Thoracic aorta (tissue), 2 donors: ENCODE data around the gene COL6A5. TPM values are rescaled to one million over a fixed set of nuclear protein-coding genes. Genes with fewer than 3 reads are reported as not detected.

Experiments
- ATAC-seq: fragments of 150-250 bp; one replicate; pipeline ENCODE4 v1.8.0; 2017; ENCODE audit warnings: low read depth; ENCODE audit not compliant: insufficient number of reproducible peaks, low FRiP score
- DNase-seq: peaks from one replicate; pipeline ENCODE4 v3.0.0-alpha.2; 2020; ENCODE audit warnings: low spot score
- H3K27ac ChIP-seq, 2 donors: fragments of 200-600 bp; sonication (generic); 1 replicate in 1 of 2; 2 replicates in 1 of 2; pipeline ENCODE4 v1.5.1; 2016; ENCODE audit warnings: mild to moderate bottlenecking in 2 of 2, moderate library complexity in 2 of 2
- H3K27me3 ChIP-seq: fragments of 200-600 bp; sonication (generic); replicated peaks from 2 replicates; pipeline ENCODE4 v1.6.0; 2016; ENCODE audit warnings: mild to moderate bottlenecking; ENCODE audit not compliant: insufficient read depth
- H3K36me3 ChIP-seq: fragments of 200-600 bp; sonication (generic); one replicate; pipeline ENCODE4 v1.5.1; 2016
- H3K4me1 ChIP-seq, 2 donors: fragments of 200-600 bp; sonication (generic); 1 replicate in 1 of 2; 2 replicates in 1 of 2; pipeline versions ENCODE4 v1.5.1 to v1.6.0; 2016; ENCODE audit warnings: low read depth in 2 of 2, mild to moderate bottlenecking in 1 of 2; ENCODE audit not compliant: control insufficient read depth in 1 of 2
- H3K4me3 ChIP-seq: fragments of 200-600 bp; sonication (generic); 2 replicates; pipeline ENCODE4 v1.5.1; 2016; ENCODE audit warnings: mild to moderate bottlenecking
- H3K9me3 ChIP-seq: fragments of 200-600 bp; sonication (generic); 2 replicates; pipeline ENCODE4 v1.5.1; 2016
- total RNA-seq, 2 donors: library from RNA; depleted of rRNA; stranded (reverse); fragments of >200 nt; gene quantifications; one replicate each; pipeline versions ENCODE4 v1.1.0 to v1.2.3, GENCODE V29; 2016
- TF ChIP-seq, protein P1 (sequence below): fragments of 200-600 bp; sonication (generic); IDR thresholded peaks from one replicate; pipeline ENCODE4 v1.5.1; 2019; ENCODE audit warnings: antibody characterized with exemption

Gene COL6A5, protein sequence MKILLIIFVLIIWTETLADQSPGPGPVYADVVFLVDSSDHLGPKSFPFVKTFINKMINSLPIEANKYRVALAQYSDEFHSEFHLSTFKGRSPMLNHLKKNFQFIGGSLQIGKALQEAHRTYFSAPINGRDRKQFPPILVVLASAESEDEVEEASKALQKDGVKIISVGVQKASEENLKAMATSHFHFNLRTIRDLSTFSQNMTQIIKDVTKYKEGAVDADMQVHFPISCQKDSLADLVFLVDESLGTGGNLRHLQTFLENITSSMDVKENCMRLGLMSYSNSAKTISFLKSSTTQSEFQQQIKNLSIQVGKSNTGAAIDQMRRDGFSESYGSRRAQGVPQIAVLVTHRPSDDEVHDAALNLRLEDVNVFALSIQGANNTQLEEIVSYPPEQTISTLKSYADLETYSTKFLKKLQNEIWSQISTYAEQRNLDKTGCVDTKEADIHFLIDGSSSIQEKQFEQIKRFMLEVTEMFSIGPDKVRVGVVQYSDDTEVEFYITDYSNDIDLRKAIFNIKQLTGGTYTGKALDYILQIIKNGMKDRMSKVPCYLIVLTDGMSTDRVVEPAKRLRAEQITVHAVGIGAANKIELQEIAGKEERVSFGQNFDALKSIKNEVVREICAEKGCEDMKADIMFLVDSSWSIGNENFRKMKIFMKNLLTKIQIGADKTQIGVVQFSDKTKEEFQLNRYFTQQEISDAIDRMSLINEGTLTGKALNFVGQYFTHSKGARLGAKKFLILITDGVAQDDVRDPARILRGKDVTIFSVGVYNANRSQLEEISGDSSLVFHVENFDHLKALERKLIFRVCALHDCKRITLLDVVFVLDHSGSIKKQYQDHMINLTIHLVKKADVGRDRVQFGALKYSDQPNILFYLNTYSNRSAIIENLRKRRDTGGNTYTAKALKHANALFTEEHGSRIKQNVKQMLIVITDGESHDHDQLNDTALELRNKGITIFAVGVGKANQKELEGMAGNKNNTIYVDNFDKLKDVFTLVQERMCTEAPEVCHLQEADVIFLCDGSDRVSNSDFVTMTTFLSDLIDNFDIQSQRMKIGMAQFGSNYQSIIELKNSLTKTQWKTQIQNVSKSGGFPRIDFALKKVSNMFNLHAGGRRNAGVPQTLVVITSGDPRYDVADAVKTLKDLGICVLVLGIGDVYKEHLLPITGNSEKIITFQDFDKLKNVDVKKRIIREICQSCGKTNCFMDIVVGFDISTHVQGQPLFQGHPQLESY (N-terminal part only)
- not detected for total RNA-seq

DNA sequence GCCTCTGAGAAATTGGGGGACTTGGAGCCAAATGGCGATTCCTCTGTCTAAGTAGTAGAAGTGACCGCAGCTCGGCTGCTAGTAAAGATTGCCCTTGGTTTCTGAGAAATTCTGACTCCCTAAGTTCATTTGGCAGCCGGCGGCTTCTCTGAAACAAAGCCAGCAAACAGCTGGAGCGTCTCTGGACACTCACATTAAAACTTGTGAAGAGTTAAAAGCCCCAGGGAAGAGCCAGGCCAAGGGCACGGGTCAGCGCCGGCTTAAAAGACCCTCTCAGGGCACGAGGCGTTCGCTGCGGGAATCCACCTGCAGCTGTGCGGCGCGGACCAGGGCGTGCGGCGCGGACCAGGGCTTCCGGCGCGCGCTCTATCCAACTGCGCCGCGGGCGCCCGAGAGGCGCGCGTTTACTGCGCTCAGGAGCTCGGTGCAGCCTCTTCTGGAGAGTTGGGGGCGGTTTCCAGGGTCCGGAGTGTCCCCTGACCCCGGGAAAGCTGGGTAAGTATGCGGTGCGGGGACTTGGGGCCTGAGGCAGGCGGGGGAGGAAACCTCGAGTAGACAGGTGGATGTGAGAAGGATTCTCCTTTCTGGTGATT lies at the start of gene COL6A5:
COL6A5 (plus strand) TSS at position 186 of the 593 bp plus-strand sequence. CDS start 27,967 bp downstream, outside the sequence.
- Histone ChIP-seq H3K36me3 (no peaks in the 10 kb centered on the region), H3K4me3 (no peak within 1 kb of the TSS), H3K9me3 (no peaks in the 10 kb centered on the region), H3K27me3 (no peaks in the 10 kb centered on the region), H3K4me1 (no peaks in the 10 kb centered on the region), H3K27ac (no peak within 1 kb of the TSS)
- DNase-seq (no peak), ATAC-seq (no peak)
- TF ChIP-seq, protein P1, sequence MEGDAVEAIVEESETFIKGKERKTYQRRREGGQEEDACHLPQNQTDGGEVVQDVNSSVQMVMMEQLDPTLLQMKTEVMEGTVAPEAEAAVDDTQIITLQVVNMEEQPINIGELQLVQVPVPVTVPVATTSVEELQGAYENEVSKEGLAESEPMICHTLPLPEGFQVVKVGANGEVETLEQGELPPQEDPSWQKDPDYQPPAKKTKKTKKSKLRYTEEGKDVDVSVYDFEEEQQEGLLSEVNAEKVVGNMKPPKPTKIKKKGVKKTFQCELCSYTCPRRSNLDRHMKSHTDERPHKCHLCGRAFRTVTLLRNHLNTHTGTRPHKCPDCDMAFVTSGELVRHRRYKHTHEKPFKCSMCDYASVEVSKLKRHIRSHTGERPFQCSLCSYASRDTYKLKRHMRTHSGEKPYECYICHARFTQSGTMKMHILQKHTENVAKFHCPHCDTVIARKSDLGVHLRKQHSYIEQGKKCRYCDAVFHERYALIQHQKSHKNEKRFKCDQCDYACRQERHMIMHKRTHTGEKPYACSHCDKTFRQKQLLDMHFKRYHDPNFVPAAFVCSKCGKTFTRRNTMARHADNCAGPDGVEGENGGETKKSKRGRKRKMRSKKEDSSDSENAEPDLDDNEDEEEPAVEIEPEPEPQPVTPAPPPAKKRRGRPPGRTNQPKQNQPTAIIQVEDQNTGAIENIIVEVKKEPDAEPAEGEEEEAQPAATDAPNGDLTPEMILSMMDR = no peak

DNA sequence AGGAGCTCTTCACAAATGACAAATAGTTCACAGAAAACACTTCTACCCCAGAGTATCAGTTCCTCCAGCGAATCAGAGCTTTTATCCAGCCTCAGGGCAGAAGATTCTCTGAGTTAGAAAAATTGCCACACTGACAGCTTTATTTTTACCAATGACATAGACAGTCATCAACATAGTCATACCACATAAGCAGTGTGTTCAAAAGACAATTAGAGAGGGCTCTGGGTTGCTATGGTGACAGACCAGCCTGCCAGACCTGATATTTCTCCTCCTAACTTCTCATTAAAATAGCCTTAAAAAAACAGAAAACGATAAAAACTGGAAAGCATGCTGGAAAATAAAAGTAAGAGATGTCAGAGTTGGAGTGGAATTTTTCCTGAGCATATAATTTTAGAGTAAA lies 45.9 kb upstream of the COL6A5 start:
- no peaks in the 10 kb centered on the region for H3K4me1 ChIP-seq
- ATAC-seq (no peak), DNase-seq (no peak)
- no peaks in the 10 kb centered on the region for H3K27me3 ChIP-seq
- H3K36me3 ChIP-seq = no peaks in the 10 kb centered on the region
- H3K27ac ChIP-seq = no peak overlapping the region
- H3K9me3 ChIP-seq = no peaks in the 10 kb centered on the region
- no peak overlapping the region for H3K4me3 ChIP-seq
- TF ChIP-seq, protein P1 = no peak

DNA sequence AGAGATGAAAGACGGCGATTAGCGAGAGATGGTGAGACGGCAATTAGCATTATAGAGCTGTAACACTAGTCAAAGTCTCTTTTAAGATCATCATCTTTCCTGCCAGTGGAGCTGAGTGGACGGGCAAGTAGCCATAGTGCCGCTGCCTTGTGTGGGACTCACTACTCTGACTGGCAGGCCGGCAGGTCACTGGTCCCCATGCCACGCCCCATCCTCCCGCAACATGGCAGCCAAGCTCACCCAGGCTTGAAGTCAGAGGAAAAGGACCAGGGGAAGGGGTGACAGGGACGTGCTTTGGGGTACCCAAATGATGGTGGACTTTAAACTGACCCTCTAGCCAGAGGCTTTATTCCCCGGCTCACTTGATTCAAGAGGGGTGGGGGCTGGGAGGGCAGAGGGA lies 44.6 kb upstream of the COL6A5 start:
- TF ChIP-seq, protein P1 = no peak
- H3K27me3 ChIP-seq = no peaks in the 10 kb centered on the region
- no peak for ATAC-seq

DNA sequence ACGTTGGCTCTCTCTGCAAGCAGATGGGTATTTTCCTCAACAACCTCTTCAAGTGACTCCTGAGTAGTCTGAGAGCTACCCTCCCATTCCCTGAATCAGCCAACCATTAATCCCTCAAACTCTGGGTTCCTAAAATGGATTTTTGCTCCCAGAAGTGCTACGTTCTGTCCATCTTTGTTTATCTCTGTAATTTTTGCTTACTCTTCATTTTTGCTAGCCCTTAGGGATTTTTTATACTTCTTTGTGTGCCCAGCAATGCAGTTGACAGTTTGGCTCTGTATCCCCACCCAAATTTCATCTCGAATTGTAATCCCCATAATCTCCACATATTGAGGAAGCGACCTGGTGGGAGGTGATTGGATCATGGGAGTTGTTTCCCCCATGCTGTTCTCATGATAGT lies 35.4 kb upstream of the COL6A5 start:
- Histone ChIP-seq H3K9me3 (no peaks in the 10 kb centered on the region), H3K27me3 (no peaks in the 10 kb centered on the region), H3K27ac (no peak overlapping the region), H3K36me3 (no peaks in the 10 kb centered on the region), H3K4me3 (no peak overlapping the region), H3K4me1 (no peaks in the 10 kb centered on the region)
- no peak for DNase-seq
- no peak for ATAC-seq
- TF ChIP-seq, protein P1 = no peak

More for the DNA sequence above, 44.6 kb upstream of the COL6A5 start:
- DNase-seq = no peak
- no peaks in the 10 kb centered on the region for H3K9me3 ChIP-seq
- no peak overlapping the region for H3K4me3 ChIP-seq
- no peak overlapping the region for H3K27ac ChIP-seq
- no peaks in the 10 kb centered on the region for H3K36me3 ChIP-seq
- H3K4me1 ChIP-seq = no peaks in the 10 kb centered on the region
